Prostate gland (tissue), 2 donors: ENCODE data around the gene COA6.

Experiments used
- CTCF ChIP-seq, 4 experiments: fragments of 200-600 bp in 2 of 4; fragments of 450-650 bp in 2 of 4; sonication (generic) in 2 of 4; IDR thresholded peaks; 1 replicate in 3 of 4; 2 replicates in 1 of 4; pipeline ENCODE4 v1.5.1; 2016 to 2019; ENCODE audit warnings: antibody characterized with exemption in 4 of 4, mild to moderate bottlenecking in 2 of 4, moderate library complexity in 2 of 4
- POLR2A ChIP-seq: fragments of 450-650 bp; IDR thresholded peaks from one replicate; pipeline ENCODE4 v1.6.1; 2016; ENCODE audit warnings: antibody characterized with exemption, mild to moderate bottlenecking
- POLR2AphosphoS5 ChIP-seq: sonication (generic); formaldehyde crosslinking; IDR thresholded peaks from one replicate; pipeline ENCODE4 v1.6.1; 2017; ENCODE audit warnings: antibody characterized with exemption

- TF ChIP-seq CTCF (IDR thresholded peaks at IDR 0.05), result no peak
- TF ChIP-seq POLR2AphosphoS5, result no peak
- no peak for TF ChIP-seq POLR2A
Measured at GRCh38 chr1:234375672-234376071, 2.4 kb downstream of the COA6 start.
